GM12878 (cell line): ENCODE measurements around the gene VEGFB. TPM values are rescaled to one million over a fixed set of nuclear protein-coding genes. Genes with fewer than 3 reads are reported as not detected.

ENCODE experiments used
- GABPA ChIP-seq: IDR thresholded peaks from 2 replicates; pipeline ENCODE4 v1.6.1; 2014; ENCODE audit warnings: antibody characterized with exemption, low read depth, mild to moderate bottlenecking, inconsistent platforms
- GATAD2B ChIP-seq: fragments of 450-650 bp; conservative IDR thresholded peaks from 2 replicates; pipeline ENCODE4 v1.6.1; 2017; ENCODE audit warnings: low read depth, mild to moderate bottlenecking, moderate library complexity
- HDAC6 ChIP-seq: fragments of 200-600 bp; sonication (generic); IDR thresholded peaks from one replicate; pipeline ENCODE4 v1.8.0; 2017; ENCODE audit warnings: antibody characterized with exemption; ENCODE audit not compliant: unreplicated experiment
- HSF1 ChIP-seq: fragments of 150-350 bp; IDR thresholded peaks from 2 replicates; pipeline ENCODE4 v1.6.1; 2014; ENCODE audit warnings: mild to moderate bottlenecking, low read depth, low read length
- IKZF1 ChIP-seq: fragments of 450-650 bp; conservative IDR thresholded peaks from 2 replicates; pipeline ENCODE4 v1.6.1; 2017; ENCODE audit warnings: antibody characterized with exemption, mild to moderate bottlenecking
- JUND ChIP-seq: IDR thresholded peaks from 2 replicates; pipeline ENCODE4 v1.6.1; 2012; ENCODE audit warnings: low read depth, mild to moderate bottlenecking, low read length, improper control_type of control experiment, moderate library complexity
- PAX5 ChIP-seq: IDR thresholded peaks from 2 replicates; pipeline ENCODE4 v1.6.1; 2011; ENCODE audit warnings: low read depth, low read length, borderline replicate concordance
- POLR2A ChIP-seq: IDR thresholded peaks from 2 replicates; pipeline ENCODE4 v1.6.1; 2011; ENCODE audit warnings: low read depth, mild to moderate bottlenecking, low read length
- POLR2AphosphoS5 ChIP-seq: IDR thresholded peaks from 2 replicates; pipeline ENCODE4 v1.6.1; 2011; ENCODE audit warnings: mild to moderate bottlenecking, low read length, inconsistent platforms
- RB1 ChIP-seq: fragments of 450-650 bp; formaldehyde crosslinking; IDR thresholded peaks from 2 replicates; pipeline ENCODE4 v1.6.1; 2017; ENCODE audit warnings: mild to moderate bottlenecking, borderline replicate concordance
- ZBTB40 ChIP-seq: fragments of 450-650 bp; IDR thresholded peaks from 2 replicates; pipeline ENCODE4 v1.6.1; 2016; ENCODE audit warnings: mild to moderate bottlenecking, moderate library complexity, borderline replicate concordance
- ZNF217 ChIP-seq: fragments of 450-650 bp; IDR thresholded peaks from 2 replicates; pipeline ENCODE4 v1.6.1; 2017; ENCODE audit warnings: antibody characterized with exemption, mild to moderate bottlenecking
- ZNF592 ChIP-seq: fragments of 450-650 bp; IDR thresholded peaks from 2 replicates; pipeline ENCODE4 v1.6.1; 2017; ENCODE audit warnings: mild to moderate bottlenecking, moderate library complexity
- polyA plus RNA-seq, 11 experiments: library from polyadenylated mRNA; depleted of rRNA in 4 of 11; unstranded in 6 of 11; stranded (reverse) in 5 of 11; fragments of >200 nt; fragmentation: Nextera tagmentation in 4 of 11; fragmentation: Illumina TruSeq in 1 of 11; extraction: Ambion mirVana in 4 of 11; extraction: Trizol in 1 of 11; gene quantifications; 1 replicate in 1 of 11; 2 replicates in 10 of 11; pipeline versions ENCODE4 v1.2.1 to v1.2.3, GENCODE V29; 2011 to 2016; ENCODE audit warnings: inconsistent platforms in 2 of 11, missing spikeins in 2 of 11, low read depth in 1 of 11
- total RNA-seq, 4 experiments: library from RNA; depleted of rRNA in 3 of 4; stranded (reverse); fragments of >200 nt in 3 of 4; fragmentation: Illumina TruSeq in 1 of 4; extraction: Trizol in 1 of 4; gene quantifications; 2 replicates each; pipeline versions ENCODE4 v1.2.1 to v1.2.3, GENCODE V29; 2013 to 2021
- TF ChIP-seq, protein P1 (sequence below): fragments of 450-650 bp; IDR thresholded peaks from 2 replicates; pipeline ENCODE4 v1.6.1; 2017; ENCODE audit warnings: low read depth, mild to moderate bottlenecking, moderate library complexity
- TF ChIP-seq, protein P2 (sequence below): IDR thresholded peaks from 2 replicates; pipeline ENCODE4 v1.6.1; 2011; ENCODE audit warnings: borderline replicate concordance, low read depth, mild to moderate bottlenecking, moderate library complexity, low read length; ENCODE audit not compliant: insufficient read depth, poor library complexity, severe bottlenecking

Gene VEGFB
- total and polyA plus RNA-seq, 10 of the 15 experiments (the other 5 are each of a cell fraction or from before 2014, with no cell fraction given), result 7.0 to 75.8 (median 20.3) TPM

GRCh38 chr11:64225608-64226506 lies 8.5 kb upstream of the VEGFB start, which contains the start of the genes NUDT22 and TRPT1 (continued):
- TF ChIP-seq ZBTB40 (peak; percentile 73; the same call in 1 of the 2 replicates), ZNF592 (no peak), PAX5 (no peak), RB1 (peak; percentile 53; the same call in 1 of the 2 replicates), HSF1 (no peak), GATAD2B (0 out of 2 replicates have a peak, but pooled peaks have one; percentile 38), ZNF217 (no peak), POLR2A (peak; percentile 71), HDAC6 (no peak), GABPA (peak; percentile 81), POLR2AphosphoS5 (peak; percentile 74), IKZF1 (peak; percentile 49), JUND (no peak)
- TF ChIP-seq, protein P1, sequence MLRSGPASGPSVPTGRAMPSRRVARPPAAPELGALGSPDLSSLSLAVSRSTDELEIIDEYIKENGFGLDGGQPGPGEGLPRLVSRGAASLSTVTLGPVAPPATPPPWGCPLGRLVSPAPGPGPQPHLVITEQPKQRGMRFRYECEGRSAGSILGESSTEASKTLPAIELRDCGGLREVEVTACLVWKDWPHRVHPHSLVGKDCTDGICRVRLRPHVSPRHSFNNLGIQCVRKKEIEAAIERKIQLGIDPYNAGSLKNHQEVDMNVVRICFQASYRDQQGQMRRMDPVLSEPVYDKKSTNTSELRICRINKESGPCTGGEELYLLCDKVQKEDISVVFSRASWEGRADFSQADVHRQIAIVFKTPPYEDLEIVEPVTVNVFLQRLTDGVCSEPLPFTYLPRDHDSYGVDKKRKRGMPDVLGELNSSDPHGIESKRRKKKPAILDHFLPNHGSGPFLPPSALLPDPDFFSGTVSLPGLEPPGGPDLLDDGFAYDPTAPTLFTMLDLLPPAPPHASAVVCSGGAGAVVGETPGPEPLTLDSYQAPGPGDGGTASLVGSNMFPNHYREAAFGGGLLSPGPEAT, result 0 out of 2 replicates have a peak, but pooled peaks have one; percentile 25
- TF ChIP-seq, protein P2, sequence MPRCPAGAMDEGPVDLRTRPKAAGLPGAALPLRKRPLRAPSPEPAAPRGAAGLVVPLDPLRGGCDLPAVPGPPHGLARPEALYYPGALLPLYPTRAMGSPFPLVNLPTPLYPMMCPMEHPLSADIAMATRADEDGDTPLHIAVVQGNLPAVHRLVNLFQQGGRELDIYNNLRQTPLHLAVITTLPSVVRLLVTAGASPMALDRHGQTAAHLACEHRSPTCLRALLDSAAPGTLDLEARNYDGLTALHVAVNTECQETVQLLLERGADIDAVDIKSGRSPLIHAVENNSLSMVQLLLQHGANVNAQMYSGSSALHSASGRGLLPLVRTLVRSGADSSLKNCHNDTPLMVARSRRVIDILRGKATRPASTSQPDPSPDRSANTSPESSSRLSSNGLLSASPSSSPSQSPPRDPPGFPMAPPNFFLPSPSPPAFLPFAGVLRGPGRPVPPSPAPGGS, result peak; percentile 24
